Inflammatory macrophage treated with lipopolysaccharide for 4 hours (primary cell): Measurements from ENCODE around the gene OR11H7.
"Not testable (repeated sequence)": the region's sequence is repeated elsewhere in the genome, so short reads cannot be mapped to it uniquely, and the experiment has no call there.

Experiments used
- DNase-seq: peaks from one replicate; pipeline ENCODE4 v3.0.0-alpha.2; 2020

The OR11H7 gene

DNA sequence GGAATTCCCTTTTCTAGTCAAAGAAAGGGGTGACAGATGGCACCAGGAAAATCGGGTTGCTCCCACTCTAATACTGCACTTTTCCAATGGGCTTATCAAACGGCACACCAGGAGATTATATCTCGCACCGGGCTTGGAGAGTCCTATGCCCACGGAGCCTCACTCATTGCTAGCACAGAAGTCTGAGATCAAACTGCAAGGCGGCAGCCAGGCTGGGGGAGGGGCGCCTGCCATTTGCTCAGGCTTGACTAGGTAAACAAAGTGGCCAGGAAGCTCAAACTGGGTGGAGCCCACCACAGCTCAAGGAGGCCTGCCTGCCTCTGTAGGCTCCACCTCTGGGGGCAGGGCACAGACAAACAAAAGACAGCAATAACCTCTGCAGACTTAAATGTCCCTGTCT is 51.5 kb downstream of the OR11H7 start:
- DNase-seq: not testable (repeated sequence)
